PC-9 (cell line): ENCODE results near the gene PCMT1. TPM values are rescaled to one million over a fixed set of nuclear protein-coding genes. Genes with fewer than 3 reads are reported as not detected.

Experiments used
- BruUV-seq: library from RNA; stranded (reverse); fragments of 400-500 nt; replicated peaks from 2 replicates; lab custom pipeline; 2021; lab: Mats Ljungman, UMichigan
- CTCF ChIA-PET: fragments of 300-600 bp; sonication (Branson Sonifier 250); formaldehyde crosslinking; loops from one replicate; lab custom pipeline; 2022; ENCODE audit warnings: antibody characterized with exemption; lab: Charles Lee
- POLR2A ChIA-PET: fragments of 300-600 bp; sonication (Branson Sonifier 250); formaldehyde crosslinking; loops from one replicate; lab custom pipeline; 2022; ENCODE audit warnings: antibody characterized with exemption; ENCODE audit not compliant: unreplicated experiment; lab: Charles Lee
- DNase-seq, 2 experiments: peaks; one replicate each; pipeline versions ENCODE4 v3.0.0 to v3.0.0-alpha.2; 2015 to 2022; ENCODE audit warnings: mixed read lengths in 1 of 2
- H2AFZ ChIP-seq: fragments of 200-600 bp; sonication (generic); 2 replicates; pipeline ENCODE4 v1.8.1; 2017; ENCODE audit warnings: antibody characterized with exemption
- H3F3A ChIP-seq: fragments of 200-600 bp; sonication (generic); 2 replicates; pipeline ENCODE4 v1.8.1; 2017; ENCODE audit warnings: antibody characterized with exemption, mild to moderate bottlenecking, low read depth; ENCODE audit not compliant: insufficient read depth
- H3K27ac ChIP-seq: fragments of 200-600 bp; sonication (generic); 2 replicates; pipeline ENCODE4 v1.6.1; 2016; ENCODE audit warnings: mixed run types
- H3K27me3 ChIP-seq: fragments of 200-600 bp; sonication (generic); 2 replicates; pipeline ENCODE4 v1.6.1; 2016; ENCODE audit warnings: low read depth, mixed run types; ENCODE audit not compliant: insufficient read depth
- H3K36me3 ChIP-seq: fragments of 200-600 bp; sonication (generic); 2 replicates; pipeline ENCODE4 v1.6.1; 2016; ENCODE audit warnings: low read depth, mixed run types
- H3K4me1 ChIP-seq: fragments of 200-600 bp; sonication (generic); replicated peaks from 2 replicates; pipeline ENCODE4 v1.6.1; 2016; ENCODE audit warnings: mixed run types; ENCODE audit not compliant: insufficient read depth
- H3K4me2 ChIP-seq: fragments of 200-600 bp; sonication (generic); 2 replicates; pipeline ENCODE4 v1.6.1; 2017; ENCODE audit warnings: mixed run types
- H3K4me3 ChIP-seq: fragments of 200-600 bp; sonication (generic); 2 replicates; pipeline ENCODE4 v1.6.1; 2016; ENCODE audit warnings: mixed run types
- H3K79me2 ChIP-seq: fragments of 200-600 bp; sonication (generic); 2 replicates; pipeline ENCODE4 v1.6.1; 2017; ENCODE audit warnings: low read depth, mixed run types
- H3K9me2 ChIP-seq: fragments of 200-600 bp; sonication (generic); 2 replicates; pipeline ENCODE4 v1.8.1; 2017; ENCODE audit warnings: mild to moderate bottlenecking; ENCODE audit not compliant: insufficient read depth
- H3K9me3 ChIP-seq: fragments of 200-600 bp; sonication (generic); 2 replicates; pipeline ENCODE4 v1.8.1; 2016; ENCODE audit warnings: low read depth; ENCODE audit not compliant: insufficient read depth
- H4K20me1 ChIP-seq: fragments of 200-600 bp; sonication (generic); 2 replicates; pipeline ENCODE4 v1.8.1; 2017; ENCODE audit not compliant: insufficient read depth
- CTCF ChIP-seq: fragments of 200-600 bp; sonication (generic); conservative IDR thresholded peaks from 2 replicates; pipeline ENCODE4 v1.6.1; 2017; ENCODE audit warnings: mixed run types, antibody characterized with exemption, mild to moderate bottlenecking, moderate library complexity
- EZH2 ChIP-seq: fragments of 200-600 bp; sonication (generic); IDR thresholded peaks from 2 replicates; pipeline ENCODE4 v1.8.0; 2017; ENCODE audit warnings: antibody characterized with exemption, low read depth
- intact Hi-C: fragments of 100-400 bp; cut with micrococcal nuclease; formaldehyde crosslinking; loops from one replicate; pipeline ENCODE4 v1.10.0; 2022; ENCODE audit not compliant: unreplicated experiment
- total RNA-seq: library from RNA; stranded (reverse); gene quantifications from 2 replicates; pipeline ENCODE4 v1.2.3, GENCODE V29; 2021

PCMT1 gene
- total RNA-seq, 1 experiment from 2014 or later, result 50.5 TPM

GRCh38 chr6:149763866-149764265, 14.3 kb downstream of the PCMT1 start:
- Histone ChIP-seq H3K9me3 (peaks cover 9% of the 10 kb centered on the region; the same call in 1 of the 2 replicates), H3K27ac (no peak overlapping the region), H4K20me1 (peaks cover 17% of the 10 kb centered on the region; the same call in 1 of the 2 replicates), H3K4me3 (no peak overlapping the region), H3K4me2 (no peak overlapping the region), H3K9me2 (no peaks in the 10 kb centered on the region), H2AFZ (no peak overlapping the region), H3K4me1 (peaks cover 7% of the 10 kb centered on the region), H3K36me3 (peaks cover 19% of the 10 kb centered on the region), H3F3A (peaks cover 16% of the 10 kb centered on the region; the same call in 1 of the 2 replicates), H3K27me3 (no peaks in the 10 kb centered on the region), H3K79me2 (peaks cover 52% of the 10 kb centered on the region)
- no TSS peak for BruUV-seq
- ChIA-PET CTCF (no interaction called here), POLR2A (no interaction called here)
- intact Hi-C loops, result no loop called here
- TF ChIP-seq CTCF (no peak), EZH2 (no peak)
- no peak for DNase-seq

- peaks cover 41% of the 10 kb centered on the region for H3K79me2 ChIP-seq
Measured at GRCh38 chr6:149766156-149766769, 16.7 kb downstream of the PCMT1 start.

GRCh38 chr6:149769676-149770075, 20.1 kb downstream of the PCMT1 start:
- ChIA-PET CTCF (no interaction called here), POLR2A (no interaction called here)
- Histone ChIP-seq H3K27me3 (no peaks in the 10 kb centered on the region), H3K36me3 (peaks cover 9% of the 10 kb centered on the region; the same call in 1 of the 2 replicates), H3K79me2 (peaks cover 18% of the 10 kb centered on the region; the same call in 1 of the 2 replicates), H3K9me3 (peaks cover 9% of the 10 kb centered on the region; the same call in 1 of the 2 replicates), H3K4me1 (peaks cover 7% of the 10 kb centered on the region), H2AFZ (no peak overlapping the region), H3F3A (peaks cover 12% of the 10 kb centered on the region; the same call in 1 of the 2 replicates), H3K27ac (no peak overlapping the region), H4K20me1 (no peaks in the 10 kb centered on the region), H3K4me3 (no peak overlapping the region), H3K9me2 (no peaks in the 10 kb centered on the region), H3K4me2 (no peak overlapping the region)
- intact Hi-C loops, result no loop called here
- no peak for DNase-seq
- TF ChIP-seq EZH2, result no peak
- no peak for TF ChIP-seq CTCF
- BruUV-seq, result no TSS peak

More at GRCh38 chr6:149766156-149766769, 16.7 kb downstream of the PCMT1 start:
- no peak overlapping the region for H3K4me2 ChIP-seq
- TF ChIP-seq EZH2 (no peak), CTCF (no peak)
- H2AFZ ChIP-seq, result no peak overlapping the region
- H3F3A ChIP-seq, result peaks cover 16% of the 10 kb centered on the region; the same call in 1 of the 2 replicates
- no peaks in the 10 kb centered on the region for H3K9me2 ChIP-seq
- POLR2A ChIA-PET, result no interaction called here
- intact Hi-C loops, result no loop called here
- peaks cover 9% of the 10 kb centered on the region; the same call in 1 of the 2 replicates for H3K9me3 ChIP-seq
- CTCF ChIA-PET, result no interaction called here
- 0 out of 2 replicates have a peak, but pooled peaks cover 9% of the 10 kb centered on the region for H4K20me1 ChIP-seq
- peaks cover 7% of the 10 kb centered on the region for H3K4me1 ChIP-seq
- peak in 1 of 2 experiments; percentile 57 for DNase-seq
- H3K27me3 ChIP-seq, result no peaks in the 10 kb centered on the region
- H3K36me3 ChIP-seq, result peaks cover 19% of the 10 kb centered on the region
- BruUV-seq, result no TSS peak
- no peak overlapping the region for H3K4me3 ChIP-seq
- H3K27ac ChIP-seq, result peak overlapping the region; percentile 53
